Left renal cortex interstitium (tissue), 4 donors: ENCODE data around the gene ALG14. TPM values are rescaled to one million over a fixed set of nuclear protein-coding genes. Genes with fewer than 3 reads are reported as not detected.
A peak's percentile ranks its signal among the peaks of the same experiment; 100 is the strongest.
"Not testable (repeated sequence)": the region's sequence is repeated elsewhere in the genome, so short reads cannot be mapped to it uniquely, and the experiment has no call there.

Experiments
- DNase-seq, 4 donors: peaks; one replicate each; pipeline ENCODE4 v3.0.0-alpha.2; 2013; ENCODE audit warnings: low read depth in 4 of 4, low spot score in 2 of 4, missing footprints in 1 of 4
- polyA plus RNA-seq, 4 donors: library from polyadenylated mRNA; unstranded; fragments of 120-200 nt; gene quantifications; one replicate each; pipeline ENCODE4 v1.2.1, GENCODE V29; 2013; ENCODE audit not compliant: insufficient read length in 4 of 4

Gene ALG14
- polyA plus RNA-seq, 4 donors: 13.4 to 17.6 (median 13.4) TPM

DNA sequence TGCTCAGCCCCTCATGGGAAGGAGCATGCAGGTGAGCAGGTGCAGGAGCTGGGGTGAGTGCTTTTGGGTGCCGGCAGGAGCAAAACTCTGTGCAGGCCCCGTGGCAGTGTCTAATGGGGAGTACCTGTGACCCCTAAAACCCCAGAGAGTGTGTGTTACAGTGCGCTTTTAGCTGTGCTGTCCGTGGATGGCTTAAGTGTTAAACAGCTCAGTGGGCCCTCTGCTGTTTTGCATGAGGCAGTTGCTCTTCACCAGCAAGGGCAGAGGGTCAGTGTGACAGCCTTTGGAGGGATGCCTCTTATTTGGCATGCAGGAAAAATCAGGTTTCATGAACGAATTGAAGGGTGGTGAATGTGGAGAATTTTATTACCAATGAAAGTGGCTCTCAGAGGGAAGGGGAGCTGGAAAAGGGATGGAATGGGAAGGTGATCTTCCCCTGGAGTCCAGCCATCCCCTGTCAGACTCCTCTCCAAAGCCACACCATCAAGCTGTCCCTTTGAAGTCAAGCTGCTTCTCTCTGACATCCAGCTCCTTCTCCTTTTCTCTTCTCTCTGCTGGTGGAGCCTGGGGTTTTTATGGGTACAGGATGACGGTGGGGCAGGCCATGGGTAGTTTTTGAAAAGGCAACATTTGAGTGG, 17.0 kb upstream of the ALG14 start:
- DNase-seq: no peak

DNA sequence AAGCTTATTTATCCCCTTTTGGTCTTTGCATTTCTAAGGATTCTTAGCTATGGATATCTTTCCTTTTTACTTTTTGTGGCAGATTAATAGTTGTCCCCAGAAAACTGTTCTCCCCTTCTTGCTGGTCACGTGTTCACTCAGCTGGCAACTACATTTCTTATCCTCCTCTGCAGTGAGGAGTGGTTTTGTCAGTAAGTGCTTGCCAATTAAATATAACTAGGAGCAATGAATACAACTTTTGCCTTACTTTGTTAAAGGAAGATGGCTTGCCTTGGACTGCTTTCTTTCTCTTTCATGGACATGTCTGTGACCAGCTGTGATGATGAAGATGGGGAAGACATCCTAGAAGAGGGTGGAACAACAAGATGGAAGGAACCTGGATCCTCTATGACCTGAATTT, 15.6 kb upstream of the ALG14 start:
- DNase-seq: no peak

DNA sequence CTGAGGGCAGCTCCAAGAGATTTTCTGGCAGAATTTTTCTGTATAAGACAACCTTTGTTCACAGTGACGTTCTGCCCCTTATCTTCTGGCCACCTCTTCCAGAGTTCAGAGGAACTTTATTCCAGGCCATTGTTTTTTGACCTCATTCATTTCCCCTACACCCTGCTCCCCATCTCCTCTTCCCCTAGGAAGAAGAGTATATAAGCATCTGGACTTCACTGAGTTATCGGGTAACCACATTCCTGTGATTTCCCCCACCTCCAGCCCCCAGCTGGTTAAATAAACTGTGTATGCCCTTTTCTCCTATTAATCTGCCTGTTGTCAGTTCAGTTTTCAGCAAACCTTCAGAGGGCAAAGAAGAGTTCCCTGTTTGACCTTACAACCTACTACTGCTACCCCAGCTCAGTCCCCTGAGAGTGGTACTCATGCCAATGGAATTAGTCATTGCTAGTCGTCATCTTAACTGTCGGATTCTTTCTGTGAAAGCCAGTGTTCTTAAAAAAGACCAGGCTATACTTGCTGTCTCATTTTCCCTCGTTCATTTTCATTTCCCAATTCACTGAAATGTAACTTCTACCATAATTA, 14.3 kb upstream of the ALG14 start:
- no peak for DNase-seq

DNA sequence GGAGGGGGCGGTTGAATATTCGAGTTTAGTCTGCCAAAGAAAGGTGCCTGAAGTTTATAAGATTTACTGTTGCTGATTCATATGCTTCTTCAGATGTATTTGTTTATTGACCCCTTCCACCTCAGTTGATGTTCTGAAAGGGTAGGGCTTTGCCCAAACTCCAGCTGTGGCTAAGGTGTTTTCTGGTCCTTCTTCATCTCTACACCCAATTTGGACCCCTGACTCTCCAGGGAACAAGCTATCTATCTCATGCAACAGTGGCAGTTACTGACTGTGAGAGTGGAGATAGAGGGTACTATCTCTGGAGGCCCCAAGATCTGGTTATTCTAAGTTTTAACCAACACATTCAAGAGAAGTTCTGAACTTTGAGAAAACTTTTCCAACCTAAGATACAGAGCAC, 12.6 kb upstream of the ALG14 start:
- no peak for DNase-seq

DNA sequence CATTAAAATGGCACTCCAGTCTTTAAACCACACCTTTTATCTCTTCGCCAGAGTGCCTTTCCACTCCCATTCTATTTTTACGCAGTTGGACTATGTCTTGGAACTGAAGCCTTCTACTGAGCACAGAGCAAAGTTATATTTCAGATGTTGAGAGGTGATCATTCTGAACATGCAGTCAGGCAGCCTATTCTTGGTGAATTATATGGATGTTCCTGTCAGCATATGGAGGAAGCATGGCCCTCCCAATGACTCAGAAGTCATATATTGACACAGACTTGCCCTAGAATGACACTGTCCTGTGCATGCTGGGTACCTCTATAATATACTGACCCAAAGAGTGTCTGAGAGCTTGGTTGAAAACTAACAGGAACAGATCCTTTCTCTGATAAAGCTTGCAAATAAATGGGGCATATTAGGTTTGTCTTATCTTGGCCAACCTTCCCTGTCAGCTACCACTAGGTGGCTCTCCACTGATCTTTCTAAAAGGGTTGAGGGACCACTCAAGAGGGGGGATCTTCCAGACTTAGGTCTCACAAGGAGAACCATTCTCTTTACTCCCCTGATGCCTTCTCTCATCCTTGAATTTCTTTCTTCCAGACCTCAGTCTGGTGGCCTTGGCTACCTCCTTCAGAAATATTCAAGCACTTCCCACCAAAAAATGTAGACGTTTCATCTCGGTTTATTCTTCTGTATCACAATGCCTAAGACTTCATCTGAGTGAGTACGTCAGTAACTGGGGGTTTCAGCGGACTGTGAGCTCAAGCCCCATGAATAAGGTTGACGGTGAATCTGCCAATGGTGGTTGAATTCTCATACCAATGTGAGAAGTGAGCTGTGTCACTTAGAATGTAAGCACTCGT, 11.8 kb upstream of the ALG14 start:
- peak in 1 of 4 donors; percentile 36 for DNase-seq

DNA sequence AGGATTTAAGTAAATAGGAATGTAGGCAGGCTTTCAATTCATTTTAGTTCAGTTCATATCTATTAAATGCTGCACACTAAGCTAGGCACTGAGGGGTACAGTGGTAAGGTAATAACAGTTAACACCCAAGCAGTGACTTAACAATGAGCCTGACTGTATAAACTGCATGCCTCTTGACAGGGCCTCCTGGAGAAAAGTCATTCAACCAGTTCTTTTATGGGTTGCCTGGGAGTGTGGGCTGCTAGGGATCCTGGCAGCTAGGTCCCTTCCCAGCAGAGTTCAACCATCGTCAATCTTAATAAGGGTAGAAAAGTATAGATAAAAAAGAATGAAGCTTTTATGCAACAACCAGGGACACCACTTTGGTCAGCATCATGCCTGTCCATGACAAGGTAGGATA, 8.1 kb upstream of the ALG14 start:
- DNase-seq: no peak

DNA sequence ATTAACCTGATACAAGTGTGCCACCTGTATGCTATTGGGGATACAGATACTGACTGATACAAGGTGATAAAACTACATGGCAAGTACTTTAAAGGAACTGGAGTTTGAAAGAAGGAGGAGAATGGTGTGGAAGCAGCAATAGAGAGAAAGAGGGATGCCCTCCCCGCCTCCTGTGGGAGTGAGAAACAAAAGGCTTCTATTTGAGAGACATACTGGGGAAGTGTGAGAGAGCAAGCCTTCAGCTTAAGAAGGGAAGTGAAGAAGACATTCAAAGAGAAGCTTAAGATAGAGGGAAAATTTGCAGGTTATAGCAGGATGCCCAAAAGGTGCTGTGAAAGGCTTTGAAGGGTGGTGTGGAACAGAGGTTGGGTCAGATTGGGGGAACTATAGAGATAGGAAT, 7.7 kb upstream of the ALG14 start:
- no peak for DNase-seq

DNA sequence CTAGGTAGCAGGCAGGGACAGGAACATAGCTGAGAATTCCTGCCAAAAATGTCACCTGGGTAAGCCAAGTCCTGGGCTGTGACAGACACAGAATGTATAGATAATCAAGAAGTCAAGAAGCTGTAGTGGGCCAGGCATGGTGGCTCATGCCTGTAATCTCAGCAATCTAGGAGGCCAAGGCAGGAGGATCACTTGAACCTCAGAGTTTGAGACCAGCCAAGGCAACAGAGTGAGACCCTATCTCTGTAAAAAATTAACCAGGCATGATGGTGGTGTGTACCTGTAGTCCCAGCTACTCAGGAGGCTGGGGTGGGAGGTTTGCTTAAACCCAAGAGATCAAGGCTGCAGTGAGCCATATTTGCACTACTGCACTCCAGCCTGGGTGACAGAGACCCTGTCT, 3.3 kb upstream of the ALG14 start:
- no peak for DNase-seq

DNA sequence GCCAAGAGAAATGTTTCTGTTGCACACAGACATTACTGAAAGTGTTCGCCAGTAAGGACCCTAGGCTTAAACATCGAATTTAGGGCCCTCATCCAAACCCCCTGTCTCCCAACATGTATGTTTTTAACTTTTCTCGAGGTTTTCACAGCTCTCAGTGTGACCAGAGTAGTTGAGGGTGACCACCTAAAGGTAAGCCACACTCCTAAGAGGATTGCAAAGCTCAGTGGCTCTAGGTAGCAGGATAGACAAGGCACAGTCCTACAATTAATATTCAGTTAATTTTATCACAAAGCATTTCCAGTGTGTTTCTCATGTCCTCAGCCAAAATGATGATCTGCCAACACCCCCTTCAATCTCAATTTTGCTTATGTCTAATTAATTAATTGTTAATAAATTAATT, 695 bp upstream of the ALG14 start:
- DNase-seq: no peak

DNA sequence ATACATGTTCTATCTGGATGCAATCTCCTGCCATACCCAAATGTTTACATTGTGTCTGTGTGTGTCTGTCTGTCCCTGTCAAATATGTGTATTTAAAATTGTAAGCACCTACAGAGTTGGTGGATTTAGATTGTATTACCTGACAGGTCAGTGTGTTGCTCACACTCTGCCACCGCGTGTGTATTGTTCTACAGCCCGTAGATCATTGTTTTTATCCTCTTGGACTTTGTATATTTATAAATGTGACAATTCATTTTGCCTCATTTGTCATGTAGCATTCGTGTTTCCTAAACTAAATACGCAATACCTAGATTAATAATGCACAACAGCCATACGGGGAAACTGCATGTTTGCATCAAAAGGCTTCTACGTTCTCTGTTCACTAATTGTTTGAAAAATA, 634 bp downstream of the ALG14 start:
- DNase-seq: no peak

DNA sequence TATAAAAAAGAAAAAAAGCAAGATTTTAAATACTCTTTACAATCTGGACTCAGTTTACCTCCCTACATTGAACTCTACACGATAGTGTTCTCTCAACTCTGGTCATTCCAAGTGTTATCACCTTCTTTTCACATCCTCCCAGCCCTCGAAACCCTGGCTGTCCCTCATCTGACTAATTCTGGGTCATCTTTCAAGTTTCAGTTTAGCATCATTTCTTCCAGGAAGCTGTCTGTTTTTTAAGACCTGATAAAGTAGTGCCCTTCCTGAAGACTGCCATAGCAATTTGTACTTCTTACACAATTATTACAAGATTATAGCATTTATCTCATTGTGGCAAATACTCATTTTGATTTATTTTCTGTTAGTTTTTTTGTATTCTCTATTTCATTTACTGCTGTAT, 1.2 kb downstream of the ALG14 start:
- no peak for DNase-seq

DNA sequence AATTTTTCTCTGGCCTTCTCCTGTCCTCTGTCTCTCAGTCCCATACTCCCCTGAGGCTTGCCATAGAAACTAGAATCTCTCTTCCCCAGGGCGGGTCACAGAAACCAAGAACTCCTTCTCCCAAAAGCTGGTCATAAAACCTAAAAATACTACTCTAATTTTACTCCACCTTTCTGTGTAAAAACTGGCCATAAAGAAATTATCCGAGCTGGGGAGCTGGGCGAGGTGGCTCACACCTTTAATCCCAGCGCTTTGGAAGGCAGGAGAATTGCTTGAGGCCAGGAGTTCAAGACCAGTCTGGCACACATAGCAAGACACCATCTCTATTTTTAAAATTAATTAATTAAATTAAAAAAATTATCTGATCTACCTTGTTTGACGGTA, 3.0 kb downstream of the ALG14 start:
- no peak for DNase-seq

DNA sequence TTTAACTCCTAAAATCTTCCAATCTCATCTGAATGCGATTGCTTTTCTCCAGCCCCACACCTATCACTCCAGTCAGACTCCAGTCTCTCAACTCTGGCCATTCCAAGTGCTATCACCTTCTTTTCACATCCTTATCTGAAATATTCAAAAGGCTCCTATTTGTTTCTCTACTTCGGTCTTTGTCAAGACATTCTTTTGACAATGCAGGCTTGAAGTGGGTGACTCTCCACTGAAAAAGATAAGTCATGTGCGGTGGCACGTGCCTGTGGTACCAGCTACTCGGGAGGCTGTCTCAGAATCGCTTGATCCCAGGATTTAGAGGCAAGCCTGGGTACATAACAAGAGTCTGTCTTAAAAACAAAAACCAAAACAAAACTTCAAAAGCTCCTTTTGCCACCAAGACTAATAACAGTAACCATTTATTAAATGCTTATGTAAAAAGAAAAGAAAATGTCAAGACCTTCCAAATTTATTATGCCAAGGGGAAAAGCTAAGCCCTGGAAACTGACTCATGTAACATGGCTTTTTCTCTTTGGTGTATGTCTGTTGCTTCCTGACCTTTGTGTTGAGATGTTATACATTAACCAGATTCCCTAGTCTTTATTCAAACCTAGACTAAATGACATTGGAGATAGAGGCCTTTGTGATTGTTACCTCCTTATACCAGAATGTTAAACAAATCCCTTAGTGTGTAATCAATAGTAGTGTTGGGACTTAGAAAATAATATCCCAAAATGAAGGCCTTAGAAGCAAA, 3.6 kb downstream of the ALG14 start:
- no peak for DNase-seq

DNA sequence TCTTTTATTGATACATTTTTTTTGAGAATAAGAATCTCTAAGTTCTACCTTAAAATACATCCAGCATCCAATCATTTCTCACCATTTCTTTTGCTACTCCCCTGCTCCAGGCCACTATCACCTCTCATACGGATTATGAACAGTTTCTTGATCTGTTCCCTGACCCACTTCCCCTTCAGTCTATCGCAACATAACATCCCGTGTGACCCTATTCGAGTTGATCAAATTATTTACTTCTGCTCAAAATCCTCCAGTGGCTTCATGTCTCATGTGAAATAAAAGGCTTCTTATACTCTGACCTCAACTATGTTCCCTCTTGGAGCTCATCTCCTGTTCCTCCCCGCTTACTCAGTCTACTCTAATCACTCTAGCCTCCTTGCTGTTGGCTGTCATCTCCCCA, 5.2 kb downstream of the ALG14 start:
- no peak for DNase-seq

DNA sequence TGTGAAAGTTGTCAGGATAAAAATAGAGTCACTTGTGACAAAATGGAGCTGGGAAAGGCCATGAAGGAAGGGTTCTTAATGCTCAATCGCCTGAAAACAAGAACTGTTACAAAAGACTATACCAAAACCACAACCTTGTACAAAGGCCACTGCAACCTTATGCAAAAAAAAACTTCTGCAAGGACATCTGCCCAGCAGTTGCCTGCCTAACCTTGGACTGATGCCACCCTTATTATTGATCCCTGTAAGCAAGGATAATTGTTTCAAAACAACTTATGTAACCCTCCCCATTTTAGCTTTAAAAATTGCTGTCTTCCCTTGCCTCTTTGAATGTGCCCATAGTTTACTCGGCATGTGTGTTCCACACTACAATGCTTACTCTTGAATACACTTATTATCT, 5.7 kb downstream of the ALG14 start:
- no peak for DNase-seq

DNA sequence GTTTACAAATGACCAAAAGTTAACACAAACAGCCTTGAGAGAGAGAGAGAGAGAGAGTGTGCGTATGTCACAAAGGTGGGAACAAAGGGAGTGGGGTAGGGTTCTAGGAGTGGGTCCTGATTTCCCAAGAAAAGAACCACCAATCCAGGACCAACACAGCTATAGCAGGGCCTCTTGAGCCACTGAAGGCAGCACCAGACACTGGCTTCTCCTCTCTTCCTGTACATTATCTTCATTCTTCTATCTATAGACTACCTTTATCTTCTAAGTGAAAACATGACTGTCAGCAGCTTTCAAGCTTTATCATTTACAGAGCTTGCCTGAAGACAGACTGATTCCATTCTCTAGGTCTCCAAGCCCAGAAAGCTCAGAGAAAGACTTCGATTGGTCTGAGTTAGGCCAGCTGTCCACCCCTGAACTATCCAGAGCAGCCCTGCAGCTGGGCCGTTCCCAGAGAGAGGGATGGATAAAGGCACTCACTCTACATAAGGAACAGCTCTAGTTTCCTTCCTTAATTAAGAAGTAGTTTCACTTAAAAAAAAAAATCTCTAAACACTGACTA, 11.2 kb downstream of the ALG14 start:
- DNase-seq: no peak

DNA sequence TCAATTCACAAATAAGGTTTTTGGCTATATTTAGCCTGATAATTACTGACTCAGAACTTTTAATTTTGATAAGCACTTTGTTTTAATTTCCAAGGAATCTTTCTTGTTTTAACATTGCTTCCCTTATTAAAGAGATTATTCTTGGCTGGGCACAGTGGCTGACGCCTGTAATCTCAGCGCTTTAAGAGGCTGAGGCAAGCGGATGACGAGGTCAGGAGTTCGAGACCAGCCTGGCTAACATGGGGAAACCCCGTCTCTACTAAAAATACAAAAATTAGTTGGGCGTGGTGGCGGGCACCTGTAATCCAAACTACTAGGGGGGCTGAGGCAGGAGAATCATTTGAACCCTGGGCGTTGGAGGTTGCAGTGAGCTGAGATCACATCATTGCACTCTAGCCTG, 13.8 kb downstream of the ALG14 start:
- no peak for DNase-seq

DNA sequence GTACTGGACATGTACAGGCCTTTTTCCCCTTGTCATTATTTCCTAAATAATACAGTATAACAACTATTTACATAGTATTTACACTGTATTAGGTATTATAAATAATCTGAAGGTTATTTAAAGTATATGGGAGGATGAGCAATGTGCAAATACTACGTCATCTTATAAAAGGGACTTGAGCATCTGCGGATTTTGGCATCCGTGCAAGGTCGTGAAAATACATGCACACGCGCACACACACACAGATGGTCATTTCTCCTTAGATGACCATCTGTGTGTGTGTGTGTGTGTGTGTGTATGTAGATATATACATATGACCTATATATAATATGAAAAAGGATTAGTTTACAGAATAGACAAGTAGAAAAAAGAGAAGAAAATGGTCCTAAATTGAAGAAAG, 15.4 kb downstream of the ALG14 start:
- DNase-seq: no peak

DNA sequence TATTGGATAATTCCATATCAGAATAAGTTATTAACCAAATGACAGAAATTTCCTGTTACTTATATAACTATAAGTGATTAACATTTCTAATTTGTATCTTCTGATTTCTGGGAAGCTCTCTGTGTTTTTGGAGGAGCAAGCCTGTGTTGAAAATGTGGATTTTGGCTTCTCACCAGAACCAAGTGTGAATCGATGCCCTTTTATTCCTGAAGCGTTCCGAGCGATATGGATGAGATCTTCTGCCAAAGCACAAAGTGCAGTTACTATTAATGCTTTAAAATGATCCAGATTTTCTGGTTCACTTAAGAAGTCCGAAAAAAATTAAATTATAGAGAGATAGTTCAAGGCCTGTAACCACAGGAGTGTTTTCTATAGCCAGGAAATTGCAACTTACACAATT, 22.8 kb downstream of the ALG14 start:
- no peak for DNase-seq

DNA sequence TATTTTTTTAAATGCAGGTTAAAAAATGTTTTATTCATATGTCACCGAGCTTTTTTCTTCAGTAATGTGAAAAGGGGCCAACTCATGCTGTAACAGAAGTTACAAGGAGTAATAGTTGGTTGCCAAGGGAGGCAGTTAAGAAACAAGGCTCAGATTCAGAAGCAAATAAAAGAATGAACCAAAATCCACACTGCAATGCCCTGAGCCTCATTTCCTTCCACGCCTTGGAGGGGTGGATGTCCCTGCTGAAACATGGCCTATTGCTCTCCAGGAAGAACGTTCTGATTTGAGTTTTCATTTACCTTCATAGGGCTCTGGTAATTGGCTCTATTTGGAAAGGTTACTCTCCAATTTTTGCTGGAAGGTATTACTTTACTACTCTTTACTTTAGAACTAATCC, 24.4 kb downstream of the ALG14 start:
- DNase-seq: no peak

DNA sequence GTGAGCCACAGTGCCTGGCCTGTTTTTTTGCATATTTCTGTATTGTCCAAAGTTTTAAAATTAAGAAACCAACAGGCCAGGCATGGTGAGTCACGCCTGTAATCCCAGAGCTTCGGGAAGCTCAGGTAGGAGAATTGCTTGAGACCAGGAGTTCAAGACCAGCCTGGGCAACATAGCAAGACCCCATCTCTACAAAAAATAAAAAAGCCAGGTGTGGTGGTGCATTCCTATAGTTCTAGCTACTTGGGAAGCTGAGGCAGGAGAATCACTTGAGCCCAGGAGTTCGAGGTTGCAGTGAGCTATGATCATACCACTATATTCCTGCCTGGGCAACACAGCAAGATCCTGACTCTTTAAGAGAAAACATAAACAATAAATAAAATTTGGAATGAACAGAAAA, 25.1 kb downstream of the ALG14 start:
- not testable (repeated sequence) for DNase-seq
